Islet of Langerhans (tissue), 1 donor: Measurements from ENCODE around the gene SNX9.
A peak's percentile ranks its signal among the peaks of the same experiment; 100 is the strongest.
"Not testable (repeated sequence)": the region's sequence is repeated elsewhere in the genome, so short reads cannot be mapped to it uniquely, and the experiment has no call there.

Experiments used
- FAIRE-seq: peaks from one replicate; lab custom pipeline; 2011; peaks lifted over from hg19 to GRCh38; lab: Jason Lieb, UNC

SNX9 gene

DNA sequence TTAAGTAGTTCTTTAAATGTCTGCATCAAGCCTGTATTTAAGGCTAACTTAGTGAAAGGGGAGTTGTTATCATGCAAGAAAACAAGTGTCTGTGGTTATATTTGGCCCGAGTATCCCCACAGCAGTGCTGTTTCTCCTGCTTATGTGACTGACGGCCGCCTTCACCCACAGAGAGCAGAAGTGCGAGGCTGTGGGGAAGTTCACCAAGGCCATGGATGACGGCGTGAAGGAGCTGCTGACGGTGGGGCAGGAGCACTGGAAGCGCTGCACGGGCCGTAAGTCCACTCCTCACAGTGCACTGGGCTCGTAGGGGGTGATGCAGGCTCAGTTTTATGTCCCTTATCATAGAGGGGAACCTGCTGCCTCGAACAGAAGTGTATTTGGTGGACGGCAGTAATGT lies 105.4 kb downstream of the SNX9 start:
- FAIRE-seq = no peak

DNA sequence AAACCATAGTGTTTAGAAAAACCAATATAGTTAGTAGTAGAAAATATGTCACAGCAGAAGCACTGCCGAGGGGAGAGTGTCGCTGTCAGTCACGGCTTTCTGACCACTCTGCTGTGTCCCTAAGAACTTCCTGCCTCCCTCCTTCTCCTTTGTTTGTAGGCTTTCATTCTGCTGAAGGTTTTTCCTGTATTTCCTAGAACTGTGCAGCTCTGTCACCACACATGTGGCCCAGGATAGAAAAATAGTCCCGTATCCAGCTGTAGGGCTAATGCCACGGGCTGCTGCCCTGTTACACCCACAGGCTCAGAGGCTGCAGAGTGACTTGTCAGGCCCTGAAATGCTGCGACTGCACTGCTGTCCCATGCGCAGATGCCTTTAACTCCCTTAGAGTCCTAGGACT lies 106.0 kb downstream of the SNX9 start:
- no peak for FAIRE-seq

DNA sequence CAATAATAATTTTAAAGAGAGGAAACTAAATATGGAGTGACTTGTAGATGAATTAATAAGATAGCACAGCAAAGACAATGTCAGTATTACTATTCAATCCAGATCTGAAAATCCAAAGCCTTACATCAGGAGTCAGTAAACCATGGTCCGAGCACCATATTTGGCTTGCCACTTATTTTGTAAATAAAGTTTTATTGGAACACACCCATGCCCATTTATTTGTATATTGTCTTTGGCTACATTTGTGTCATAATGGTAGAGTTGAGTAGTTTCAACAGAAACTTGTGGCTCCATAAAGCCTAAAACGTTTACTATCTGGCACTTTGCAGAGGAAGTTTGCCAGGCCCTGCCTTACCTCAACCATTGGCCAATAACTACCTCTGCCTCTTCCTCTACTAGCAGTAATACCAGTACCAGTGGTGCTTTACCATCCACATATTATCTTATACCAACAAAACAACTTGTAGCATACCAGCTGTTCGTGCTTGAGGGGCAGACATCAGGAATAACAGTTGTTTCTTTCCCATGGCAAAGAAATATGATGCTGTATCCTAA lies 106.8 kb downstream of the SNX9 start:
- no peak for FAIRE-seq

DNA sequence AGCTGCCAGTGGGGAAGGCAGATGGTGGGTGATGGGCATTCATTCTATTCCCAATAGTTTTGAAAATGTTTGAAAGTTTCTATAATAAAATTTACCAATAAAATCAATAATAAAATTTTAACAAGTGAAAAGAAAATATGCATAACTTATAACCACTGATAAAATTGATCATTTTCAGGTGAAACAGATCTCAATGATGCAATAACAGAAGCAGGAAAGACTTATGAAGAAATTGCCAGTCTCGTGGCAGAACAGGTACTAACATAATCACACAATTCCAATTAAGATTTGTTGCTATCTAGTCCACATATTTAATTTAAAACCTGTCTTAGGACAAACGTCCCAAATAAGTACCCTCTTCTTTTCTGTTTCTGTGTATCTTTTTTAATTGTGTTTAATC lies 112.7 kb downstream of the SNX9 start:
- no peak for FAIRE-seq

DNA sequence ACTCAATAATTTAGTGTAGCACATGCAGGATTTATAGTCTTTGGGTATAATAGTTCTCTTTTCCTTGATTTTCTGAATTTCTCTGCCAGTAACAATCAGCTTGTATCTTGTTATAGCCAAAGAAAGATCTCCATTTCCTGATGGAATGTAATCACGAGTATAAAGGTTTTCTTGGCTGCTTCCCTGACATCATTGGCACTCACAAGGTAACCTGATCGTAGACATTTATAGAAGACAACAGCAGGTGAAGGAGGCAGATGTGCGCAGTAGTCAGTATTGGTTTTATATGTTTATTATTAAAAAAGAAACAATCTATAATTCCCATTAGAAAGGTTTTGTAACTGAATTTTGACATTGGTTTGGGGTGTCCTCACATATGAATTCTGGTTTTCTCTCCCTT lies 114.3 kb downstream of the SNX9 start:
- no peak for FAIRE-seq

DNA sequence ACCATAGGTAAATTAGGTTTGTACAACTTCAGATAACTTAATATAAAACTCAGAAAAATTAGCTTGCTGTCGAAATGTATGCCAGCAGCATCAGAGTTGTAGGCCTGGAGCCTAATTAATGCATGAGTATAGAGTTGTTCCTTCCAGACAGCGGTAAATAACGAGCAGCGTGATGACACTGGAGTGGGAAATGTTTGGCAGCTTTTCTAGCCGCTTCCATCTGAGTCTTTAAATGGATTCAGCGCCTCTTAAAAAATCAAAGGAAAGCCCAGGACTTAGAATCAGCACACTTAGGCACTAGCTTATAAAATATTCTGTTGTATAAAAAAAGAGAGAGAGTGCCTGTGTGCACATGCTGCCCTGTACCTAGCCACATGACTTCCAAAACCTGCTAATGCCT lies 114.9 kb downstream of the SNX9 start:
- FAIRE-seq = no peak

DNA sequence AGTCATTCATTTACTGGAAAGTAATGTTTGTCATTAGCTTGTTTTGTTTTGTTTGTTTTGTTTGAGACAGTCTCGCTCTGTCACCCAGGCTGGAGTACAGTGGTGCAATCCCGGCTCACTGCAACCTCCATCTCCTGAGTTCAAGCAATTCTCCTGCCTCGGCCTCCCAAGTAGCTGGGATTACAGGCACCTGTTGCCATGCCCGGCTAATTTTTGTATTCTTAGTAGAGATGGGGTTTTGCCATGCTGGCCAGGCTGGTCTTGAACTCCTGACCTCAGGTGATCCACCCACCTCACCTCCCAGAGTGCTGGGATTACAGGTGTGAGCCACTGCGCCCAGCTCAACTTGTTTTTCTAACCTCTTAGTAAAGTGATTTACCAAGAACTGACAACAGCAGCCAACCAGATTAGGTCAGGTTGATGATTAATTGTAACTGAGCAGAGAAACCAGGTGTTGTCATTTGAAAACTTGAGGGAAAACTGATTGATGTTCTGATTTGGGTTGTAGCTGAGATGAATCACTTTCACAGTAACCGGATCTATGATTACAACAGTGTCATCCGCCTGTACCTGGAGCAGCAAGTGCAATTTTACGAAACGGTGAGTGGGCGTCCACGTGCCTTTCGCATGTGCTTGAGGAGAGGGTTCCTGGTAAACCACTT lies 117.5 kb downstream of the SNX9 start:
- peak; percentile 82 for FAIRE-seq

DNA sequence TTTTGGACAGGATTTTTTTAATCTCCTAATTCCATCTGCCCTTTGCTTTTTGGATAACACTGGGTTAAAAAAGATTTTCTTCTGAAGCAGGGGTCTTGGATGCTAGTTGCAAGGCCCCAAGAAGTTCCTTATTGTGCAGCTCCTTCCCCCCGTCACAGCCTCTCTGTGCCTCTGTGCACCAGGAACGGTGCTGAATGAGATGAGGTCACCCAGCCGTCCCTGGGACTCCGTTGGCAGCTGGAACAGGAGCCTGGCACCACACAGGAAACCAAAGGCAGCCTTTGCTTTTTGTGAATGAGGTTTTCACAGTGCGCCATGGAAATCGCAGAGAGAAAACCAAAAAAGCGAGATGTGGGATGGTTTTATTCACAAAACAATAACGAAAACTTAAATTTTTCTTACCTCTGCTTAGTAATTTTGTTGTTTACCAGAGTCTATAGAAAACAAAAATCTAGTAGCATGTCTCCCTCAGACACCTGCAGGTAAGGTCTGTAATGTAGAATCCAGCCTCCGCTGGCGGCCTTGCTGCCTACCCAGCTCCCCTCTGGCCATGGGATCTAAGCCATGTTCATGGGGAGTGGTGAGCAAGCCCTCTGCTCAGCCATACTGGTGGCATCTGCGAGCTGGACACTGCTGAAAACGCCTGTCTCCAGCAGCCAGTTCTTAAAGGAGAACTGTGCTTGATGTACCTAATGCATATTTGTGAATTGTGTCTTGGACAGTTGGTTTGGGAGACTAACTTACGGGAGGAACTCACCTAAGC lies 118.2 kb downstream of the SNX9 start:
- no peak for FAIRE-seq

DNA sequence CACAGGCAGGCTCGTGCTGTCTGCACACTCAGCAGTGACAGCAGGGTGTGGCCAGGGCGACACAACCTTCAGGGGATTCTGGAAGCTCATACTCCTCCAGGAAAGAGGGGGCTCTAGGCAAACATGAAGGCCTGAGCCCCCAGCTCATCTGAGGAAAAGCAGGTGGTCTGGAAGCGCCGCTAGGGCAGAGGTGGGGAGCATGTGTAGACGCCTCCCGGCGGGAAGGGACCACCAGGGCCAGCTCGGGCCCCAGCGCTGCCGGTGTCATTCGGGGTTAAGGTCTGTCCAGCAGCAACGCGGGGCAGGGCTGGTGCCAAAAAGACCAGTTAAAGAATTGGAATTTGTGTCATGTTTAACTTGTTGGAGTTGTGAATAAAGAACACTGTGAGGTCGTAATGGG lies 119.3 kb downstream of the SNX9 start:
- no peak for FAIRE-seq

DNA sequence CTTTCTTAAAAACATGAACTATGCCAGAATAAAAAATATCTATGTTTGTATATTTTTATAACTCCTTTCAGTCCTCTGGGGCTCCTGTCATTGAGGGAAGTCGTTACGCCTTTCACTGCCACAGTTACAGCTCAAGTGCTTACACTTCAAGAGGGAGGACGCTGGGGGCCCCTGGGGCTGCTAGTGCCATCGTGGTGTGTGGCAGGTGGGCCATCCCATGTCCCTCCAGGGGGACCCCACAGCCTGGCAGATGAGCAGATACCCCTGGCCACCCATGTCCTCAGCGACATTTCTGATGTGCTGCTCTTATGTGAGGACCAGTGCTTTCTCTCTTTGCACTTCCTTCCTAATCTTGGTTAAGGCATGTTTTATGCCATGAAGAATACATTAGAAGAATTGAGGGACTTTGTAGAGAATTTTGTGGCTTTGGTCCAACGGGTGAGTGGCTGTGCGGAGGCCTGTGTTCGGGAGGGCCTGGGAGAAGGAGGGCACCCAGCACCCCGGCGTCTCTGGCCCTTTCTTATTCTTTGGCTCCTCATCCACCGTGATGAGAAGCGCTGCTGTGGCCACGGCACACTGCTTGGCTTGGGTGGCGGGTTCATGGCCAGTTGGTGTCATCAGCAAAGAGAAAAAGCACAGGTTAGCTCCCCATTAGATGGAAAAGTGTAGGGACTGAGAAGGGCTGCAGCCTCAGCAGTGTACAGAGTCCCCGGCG lies 120.4 kb downstream of the SNX9 start:
- FAIRE-seq = no peak

DNA sequence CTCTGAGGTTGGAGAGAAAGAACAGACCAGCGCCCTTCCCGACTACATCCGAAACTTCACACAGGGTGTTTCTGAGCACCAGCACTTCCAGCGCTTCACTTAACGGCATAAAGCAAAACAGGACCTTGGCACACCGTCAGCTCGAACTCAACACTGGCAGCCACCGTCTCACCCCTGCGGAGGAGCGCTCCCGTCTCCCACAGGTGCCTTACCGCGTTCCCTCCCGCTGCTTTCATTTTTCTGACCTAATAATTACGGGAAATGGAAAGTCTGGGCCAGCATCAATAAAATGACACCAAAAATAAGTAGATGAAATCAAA lies 120.9 kb downstream of the SNX9 start:
- no peak for FAIRE-seq

DNA sequence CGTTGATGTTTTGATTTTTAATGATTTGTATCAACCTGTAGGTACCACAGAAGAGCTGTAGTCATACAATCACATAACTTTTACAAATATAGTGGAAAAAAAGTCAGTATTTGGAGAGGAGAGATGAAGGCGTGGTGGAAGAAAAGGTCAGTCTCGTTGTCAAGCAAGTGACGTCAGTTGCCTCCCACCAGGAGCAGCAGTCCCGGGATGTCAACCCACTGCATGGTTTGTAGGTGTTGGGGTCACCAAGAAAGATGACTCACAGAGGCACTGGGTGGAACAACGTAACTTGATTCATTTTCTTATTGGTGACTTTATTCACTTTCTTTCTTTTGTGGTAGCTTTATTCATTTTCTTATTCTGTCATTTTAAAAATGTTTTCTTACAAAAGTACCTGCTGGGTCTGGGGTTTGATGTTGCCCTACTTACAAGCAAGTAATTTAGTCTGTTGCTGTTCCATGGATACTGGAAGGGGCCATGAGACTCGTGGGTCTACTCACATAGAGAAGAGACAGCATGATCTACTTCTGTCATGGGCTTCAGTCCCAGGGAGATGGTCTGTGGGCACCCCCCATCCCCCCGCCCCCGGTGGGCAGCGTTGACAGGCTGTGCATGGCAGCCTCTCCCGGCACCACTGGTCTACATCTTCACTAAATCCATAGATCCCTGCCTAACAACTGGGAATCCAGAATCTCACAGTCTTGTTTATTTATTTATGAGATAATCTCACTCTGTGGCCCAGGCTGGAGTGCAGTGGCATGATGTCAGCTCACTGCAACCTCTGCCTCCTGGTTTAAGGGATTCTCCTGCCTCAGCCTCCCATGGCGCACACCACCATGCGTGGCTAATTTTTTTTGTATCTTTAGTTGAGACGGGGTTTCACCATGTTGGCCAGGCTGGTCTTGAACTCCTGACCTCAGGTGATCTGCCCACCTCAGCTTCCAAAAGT lies 122.2 kb downstream of the SNX9 start:
- FAIRE-seq = no peak

DNA sequence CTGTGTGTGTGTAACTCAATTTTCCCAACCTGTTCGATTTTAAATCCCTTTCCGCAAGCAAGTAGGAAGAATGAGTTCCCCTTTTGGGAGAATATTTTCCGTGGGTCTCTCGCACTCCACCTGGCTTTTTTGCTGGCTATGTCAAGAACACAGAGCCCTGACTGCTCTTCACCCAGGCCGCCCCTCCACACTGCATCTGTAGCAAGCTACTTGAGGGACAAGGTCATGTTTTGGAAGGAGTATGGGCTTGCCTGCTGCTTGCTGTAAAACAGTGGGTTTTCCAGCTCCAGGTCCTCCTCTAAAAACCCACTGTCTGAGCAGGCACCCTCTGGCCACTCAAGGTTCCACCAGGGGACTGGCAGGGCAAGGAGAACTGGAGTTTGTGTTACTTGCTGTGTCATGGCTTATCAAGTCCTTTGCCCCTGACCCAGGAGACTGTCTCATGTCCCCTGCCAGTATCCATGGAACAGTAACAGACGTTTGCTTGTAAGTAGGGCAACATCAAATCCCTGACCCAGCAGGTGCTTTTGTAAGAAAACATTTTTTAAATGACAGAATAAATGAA lies 123.1 kb downstream of the SNX9 start:
- no peak for FAIRE-seq

DNA sequence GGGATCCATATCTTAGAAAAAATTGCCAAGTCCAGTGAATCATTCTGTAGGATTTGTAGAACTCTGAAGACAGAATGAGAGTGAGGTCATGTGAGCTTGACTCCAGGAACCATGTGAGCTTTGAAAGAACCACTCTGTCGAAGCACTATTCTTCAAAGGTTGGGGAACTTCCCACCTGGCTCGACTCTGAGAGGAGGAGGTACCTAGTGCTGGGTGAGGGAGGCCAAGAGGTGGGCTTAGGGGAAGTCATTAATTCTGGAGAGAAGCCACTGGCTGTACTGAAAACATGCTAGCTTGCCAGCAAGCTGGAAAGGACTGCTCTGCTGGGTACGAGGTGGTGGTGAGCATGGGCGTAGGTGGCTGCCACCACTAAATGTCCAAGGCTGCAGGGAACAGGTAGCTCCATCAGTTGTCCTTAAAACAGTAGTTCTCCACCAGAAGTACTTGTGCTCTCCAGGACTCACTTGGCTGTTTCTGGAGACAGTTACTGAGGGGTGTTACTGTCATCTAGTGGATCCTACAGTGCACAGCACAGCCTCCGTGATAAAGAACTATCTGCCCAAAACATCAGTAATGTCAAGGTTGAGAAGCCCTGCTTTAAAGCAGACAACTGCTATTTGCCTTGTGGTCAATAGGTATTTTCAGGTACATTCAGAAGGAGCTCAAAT lies 124.0 kb downstream of the SNX9 start:
- no peak for FAIRE-seq

DNA sequence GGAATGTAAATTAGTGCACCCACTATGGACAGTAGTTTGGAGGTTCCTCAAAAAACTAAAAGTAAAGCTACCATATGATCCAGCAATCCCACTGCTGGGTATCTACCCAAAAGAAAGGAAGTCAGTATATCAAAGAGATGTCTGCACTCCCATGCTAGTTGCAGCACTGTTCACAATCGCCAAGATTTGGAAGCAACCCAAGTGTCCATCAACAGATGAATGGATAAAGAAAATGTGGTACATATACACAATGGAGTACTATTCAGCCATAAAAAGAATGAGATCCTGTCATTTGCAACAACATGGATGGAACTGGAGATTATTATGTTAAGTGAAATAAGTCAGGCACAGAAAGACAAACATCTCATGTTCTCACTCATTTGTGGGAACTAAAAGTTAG lies 127.9 kb downstream of the SNX9 start:
- FAIRE-seq = not testable (repeated sequence)

DNA sequence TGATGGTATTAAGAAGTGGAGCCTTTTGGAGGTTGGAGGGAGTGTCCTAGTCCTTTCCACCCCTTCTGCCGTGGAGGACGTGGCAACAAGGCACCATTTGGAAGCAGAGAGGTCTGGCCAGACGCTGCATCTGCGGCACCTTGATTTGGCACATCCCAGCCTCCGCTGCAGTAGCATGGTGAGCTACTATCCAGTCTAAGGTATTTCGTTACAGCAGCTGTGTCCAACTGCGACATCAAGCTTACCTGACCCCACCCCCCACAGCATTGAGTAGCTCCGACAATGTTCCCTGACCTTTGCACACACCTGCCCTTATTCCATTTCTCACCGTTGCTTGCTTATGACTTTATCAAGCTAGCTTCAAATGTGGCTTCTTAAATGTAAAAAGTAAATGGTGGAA lies 128.8 kb downstream of the SNX9 start:
- FAIRE-seq = no peak

DNA sequence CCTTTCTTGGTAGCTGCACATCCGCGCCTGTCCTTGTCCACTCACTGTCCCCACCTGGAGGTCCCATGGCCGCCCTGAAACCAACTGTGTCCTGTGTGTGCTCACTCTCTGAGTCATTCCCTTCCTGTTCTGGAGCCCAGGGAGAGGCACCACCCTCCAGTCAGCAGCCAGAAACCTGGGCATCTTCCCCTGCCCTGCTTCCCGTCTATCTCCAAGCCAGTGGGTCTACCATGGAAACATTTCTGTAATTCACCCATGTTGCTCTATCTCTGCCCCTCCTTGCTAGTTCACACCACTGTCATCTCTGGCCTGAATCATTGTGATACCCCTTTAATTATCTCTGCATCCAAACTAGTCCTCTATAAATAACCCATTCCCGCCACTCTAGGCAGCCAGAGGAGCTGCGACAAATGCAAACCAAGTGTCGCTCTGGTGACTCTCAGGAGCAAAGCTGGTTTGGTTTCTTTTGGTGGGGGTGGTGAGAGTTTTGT lies 129.9 kb downstream of the SNX9 start:
- no peak for FAIRE-seq

DNA sequence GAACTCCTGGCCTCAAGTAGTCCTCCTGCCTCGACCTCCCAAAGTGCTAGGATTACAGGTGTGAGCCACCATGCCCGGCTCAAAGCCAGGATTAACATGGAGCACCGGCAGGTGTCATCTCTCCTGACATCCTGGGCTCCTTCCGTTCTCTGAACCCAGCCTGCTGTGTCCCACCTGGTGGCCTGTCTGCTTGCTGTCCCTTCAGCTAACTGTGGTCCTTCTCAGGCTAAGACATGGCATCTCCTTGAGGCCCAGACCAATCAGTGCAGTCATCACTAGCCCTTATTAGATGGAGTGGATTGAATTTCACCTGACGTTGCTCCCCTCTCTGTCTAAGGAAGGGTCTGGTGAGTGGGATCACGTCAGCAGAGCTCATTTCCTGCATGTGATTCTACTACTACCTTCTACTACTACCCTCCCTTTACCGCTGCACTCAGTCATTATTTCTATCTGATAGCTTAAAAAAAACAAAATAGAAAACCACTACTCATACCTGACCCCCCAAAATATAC lies 130.6 kb downstream of the SNX9 start:
- no peak for FAIRE-seq

DNA sequence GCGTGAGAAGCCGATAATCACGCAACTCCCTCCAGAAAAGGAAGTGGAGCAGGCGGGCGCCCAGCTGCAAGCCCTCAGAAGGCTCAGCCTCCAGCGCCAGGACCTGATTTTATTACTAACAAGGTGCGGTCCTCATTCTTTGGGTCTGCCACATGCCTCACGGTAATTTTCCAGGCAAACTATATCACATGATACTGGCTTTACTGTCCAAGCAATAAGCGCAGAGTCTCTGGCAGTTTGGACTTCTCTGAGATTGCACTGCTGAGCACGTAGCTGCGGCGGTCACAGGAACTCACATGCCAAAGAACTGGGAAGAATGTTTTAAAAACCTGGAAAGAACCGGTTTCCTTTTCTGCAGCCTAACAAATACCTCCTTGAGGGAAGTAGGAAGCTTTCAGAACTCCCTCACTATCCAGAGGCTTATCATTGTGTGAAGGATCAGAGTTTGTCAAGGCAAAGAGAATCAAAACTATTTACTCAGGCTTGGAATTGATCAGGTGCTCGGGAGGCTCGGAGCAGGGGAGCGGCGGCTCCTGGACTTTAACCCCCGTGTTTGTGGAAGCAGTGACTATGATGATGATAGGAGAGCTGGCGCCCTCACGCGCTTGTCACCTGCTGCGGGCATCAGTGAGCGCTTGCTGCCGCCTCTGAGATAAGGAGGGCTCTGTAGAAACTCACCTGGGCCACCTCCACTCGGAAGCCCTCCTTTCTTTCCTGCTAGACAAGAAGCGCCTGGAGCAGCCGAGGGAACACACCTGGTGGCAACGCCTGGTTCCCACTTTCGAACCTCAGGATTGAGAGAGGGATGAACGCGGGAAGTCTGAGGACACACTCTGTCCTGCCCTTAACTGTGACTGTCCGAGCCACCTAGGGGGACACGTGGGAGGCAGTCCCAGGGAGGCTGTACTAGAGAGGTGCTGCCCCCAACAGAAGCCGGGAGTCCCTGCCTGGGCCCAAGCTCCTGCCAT lies 131.4 kb downstream of the SNX9 start:
- FAIRE-seq = peak; percentile 30

DNA sequence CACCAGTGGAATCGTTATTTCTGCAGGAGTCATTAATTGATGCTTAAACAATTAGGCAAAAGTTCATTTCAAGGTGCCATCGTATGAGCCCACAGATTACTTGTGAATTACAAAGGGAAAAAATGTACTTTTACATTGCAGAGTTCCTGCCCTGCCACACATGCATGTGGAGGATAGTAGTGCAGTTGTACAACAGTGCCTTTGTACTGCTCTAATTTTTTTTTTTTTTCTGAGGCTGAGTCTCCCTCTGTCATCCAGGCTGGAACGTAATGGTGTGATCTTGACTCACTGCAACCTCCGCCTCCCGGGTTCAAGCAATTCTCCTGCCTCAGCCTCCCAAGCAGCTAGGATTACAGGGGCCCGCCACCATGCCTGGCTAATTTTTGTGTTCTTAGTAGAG lies 132.6 kb downstream of the SNX9 start:
- FAIRE-seq = no peak
